Left kidney (tissue), 2 donors: ENCODE measurements around the gene TBL1X. TPM values are rescaled to one million over a fixed set of nuclear protein-coding genes. Genes with fewer than 3 reads are reported as not detected.

Experiments
- DNase-seq: peaks from one replicate; pipeline ENCODE4 v3.0.0-alpha.2; 2013
- polyA plus RNA-seq: library from polyadenylated mRNA; unstranded; fragments of 120-200 nt; gene quantifications from one replicate; pipeline ENCODE4 v1.2.1, GENCODE V29; 2013; ENCODE audit not compliant: insufficient read length

The TBL1X gene
- polyA plus RNA-seq, 1 donor: 26.8 TPM

- no peak for DNase-seq
These were observed 118.1 kb downstream of the TBL1X start for GRCh38 chrX:9582956-9583355.

DNA sequence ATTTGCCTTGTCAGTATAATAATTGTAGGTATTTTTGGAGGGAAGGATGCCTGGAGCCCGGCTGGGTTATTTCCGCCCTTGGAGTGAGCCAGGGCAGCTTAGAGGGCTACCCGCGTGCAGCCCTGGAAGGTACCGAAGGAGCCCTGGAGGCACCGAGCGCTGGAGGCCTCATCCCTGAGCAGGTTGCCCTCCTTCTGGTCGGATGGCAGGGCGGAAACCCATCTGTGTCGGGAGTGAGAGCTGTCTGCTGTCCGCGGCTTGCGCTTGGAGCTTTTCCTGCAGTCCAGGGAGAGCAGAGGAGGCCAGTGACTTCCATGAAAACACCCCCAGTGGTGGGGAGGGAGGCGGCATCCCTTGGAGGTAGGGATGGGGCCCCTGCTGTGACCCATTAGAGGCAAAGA, 122.1 kb downstream of the TBL1X start:
- DNase-seq: no peak

DNA sequence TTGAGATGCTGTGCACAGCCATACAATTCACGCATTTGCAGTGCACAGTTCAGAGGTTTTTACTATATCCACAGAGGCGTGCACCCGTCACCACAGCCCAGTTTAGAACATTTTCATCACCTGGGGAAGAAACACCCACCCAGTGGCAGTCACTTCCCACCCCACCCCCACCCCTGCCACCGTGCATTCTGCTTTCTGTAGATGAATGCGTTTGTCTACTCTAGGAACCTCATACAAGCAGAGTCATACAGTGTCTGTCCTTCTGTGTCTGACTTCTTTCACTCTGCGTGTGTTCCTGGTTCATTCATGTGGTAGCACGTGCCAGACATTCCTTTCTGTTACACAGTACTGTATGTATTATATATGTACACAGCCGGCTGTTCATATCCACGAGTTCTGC, 122.8 kb downstream of the TBL1X start:
- no peak for DNase-seq

GRCh38 chrX:9591496-9591895, 126.6 kb downstream of the TBL1X start:
- no peak for DNase-seq

DNA sequence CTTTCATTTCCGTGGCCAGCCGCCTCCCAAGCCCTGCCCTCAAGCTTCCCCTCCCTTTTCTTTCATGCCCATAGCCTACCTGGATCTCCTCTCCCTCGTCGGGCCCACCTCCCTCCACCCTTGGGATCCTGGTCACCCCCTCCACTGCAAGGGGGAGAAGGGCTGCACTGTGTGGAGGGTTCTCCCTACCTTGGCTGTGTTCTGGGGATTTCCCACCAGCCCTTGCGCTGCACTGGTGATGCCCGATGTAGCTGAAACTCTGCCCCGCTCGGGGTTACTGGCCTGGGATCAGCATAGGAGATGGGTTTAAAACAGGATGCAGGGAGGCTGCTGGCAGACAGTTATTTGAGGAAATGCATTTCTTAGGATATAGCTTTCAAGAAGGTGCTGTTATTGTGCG, 128.9 kb downstream of the TBL1X start:
- no peak for DNase-seq

DNA sequence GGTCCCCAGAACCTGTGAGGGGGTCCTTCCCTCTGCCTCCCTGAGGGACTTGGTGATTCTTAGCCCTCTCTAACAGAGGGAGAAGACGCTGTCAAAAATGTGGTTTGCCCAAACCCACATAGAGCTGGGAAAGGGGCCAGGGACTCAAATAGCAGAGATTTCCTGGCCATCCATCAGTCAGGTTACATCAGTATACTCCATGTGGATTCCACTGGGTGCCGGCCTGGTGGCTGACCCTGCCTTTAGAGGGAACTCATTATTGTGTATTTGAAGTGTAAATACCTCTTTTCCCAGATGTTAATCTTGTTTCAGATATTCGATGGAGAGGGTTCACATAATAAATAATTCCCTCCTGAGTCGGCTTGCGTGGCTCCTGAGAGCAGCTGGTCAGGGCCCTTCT, 130.3 kb downstream of the TBL1X start:
- no peak for DNase-seq

DNA sequence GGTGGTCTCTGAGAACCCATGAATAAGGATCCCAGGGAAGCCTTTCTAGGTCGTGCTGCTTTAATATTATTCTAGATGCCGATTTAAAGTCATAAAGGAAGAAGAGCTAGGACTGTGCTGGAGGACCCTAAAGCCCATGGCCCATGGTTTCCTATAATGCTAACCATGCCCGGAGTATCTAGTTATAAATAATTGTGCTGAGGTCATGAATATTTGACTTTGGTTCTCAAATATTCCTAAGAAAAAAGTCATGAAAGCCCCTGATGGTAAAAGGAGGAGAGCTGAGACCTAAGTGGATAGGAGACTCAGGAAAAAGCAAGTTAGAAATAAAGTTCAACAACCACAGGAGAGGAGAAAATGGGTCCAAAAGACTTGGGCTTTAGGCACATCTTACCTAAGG, 132.0 kb downstream of the TBL1X start:
- no peak for DNase-seq

DNA sequence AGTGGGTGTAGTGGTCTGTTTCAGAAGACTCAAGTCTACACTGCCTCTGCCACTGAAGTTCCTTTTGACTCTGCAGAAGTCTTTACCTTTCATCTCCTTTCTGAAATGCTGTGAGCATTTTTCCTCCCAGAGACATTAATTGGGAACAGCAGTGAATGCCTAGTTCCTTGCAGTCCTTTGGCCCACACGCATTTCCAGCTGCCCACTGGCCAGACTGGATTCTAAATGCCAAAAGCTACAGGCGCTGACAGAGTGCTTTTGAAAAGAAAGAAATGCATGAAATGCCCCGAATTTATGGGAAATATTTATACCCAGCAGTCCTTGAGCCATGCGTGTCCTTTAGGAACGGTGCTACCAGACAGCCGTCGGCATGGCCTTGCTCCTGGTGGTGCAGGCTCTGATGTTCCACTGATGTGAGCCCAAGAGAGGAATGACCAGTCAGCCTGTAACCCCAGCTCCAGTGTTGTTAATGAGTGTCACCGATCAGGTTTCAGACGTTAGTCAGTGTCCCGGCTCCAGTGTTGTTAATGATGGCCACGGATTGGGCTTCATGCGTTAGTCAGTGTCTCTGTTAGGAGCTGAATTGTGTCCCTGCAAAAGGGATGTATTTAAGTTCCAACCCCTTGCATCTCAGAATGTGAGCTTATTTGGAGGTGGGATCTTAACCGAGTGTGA, 132.6 kb downstream of the TBL1X start:
- DNase-seq: no peak

DNA sequence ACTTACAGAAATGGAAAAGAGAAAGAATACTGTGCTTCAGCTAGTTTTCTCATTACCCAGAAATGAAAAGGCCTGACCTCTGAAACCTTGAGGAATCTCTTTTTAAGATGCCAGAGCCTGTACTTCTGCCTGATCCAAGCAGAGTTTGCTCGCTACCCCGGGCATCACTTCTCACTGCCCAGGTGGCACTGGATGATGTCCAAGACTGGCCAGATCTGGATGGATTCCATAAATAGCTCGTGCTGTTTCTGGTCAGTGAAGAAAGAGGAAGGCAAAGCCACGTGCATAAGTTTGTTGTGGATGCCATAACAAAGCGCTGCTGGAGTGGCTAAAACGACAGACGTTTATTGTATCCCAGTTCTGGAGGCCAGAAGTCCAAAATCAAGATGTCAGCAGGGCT, 133.5 kb downstream of the TBL1X start:
- no peak for DNase-seq

DNA sequence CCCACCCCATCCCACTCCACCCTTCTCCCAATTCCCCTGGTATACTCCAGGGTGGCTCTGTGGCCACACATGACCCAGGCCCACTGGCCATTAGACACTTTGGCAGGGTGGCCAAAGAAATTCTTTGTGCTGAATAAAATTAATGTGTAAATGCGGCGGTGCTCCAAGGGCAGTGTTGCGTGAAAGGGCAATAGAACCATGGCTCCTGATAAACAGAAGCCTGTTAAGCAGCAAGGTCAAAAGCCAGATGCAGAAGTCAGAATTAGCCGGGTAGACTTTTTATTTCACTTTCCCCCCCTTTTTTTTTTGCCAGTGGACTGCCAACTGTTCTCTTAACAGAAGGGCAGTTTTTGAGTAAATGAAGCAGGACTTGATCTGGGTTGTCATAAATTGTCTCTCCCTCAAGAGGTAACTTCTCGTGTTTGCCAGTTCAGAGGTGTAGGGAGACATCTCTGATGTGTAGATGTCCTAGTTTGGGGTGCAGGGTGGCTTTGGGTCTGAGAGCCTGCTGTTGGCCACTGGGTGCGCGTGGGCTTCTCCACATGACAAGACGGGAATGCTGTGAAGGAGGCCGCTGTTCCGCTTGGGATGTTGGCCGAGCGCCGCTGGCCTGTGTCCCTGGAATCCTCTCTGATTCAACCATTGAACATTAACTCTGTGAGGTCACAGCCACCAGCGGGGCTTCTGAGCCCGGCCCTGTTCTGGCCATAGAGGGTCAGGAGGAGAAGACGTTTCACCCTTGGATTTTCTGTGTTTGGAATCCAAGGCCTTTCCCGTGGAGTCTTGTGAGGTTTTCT, 139.5 kb downstream of the TBL1X start:
- DNase-seq: no peak

- DNase-seq: no peak
These were observed 140.0 kb downstream of the TBL1X start for GRCh38 chrX:9604908-9605306.

- no peak for DNase-seq
These were observed 140.6 kb downstream of the TBL1X start for GRCh38 chrX:9605484-9605883.

GRCh38 chrX:9606971-9607370, 142.1 kb downstream of the TBL1X start:
- no peak for DNase-seq

- DNase-seq: no peak
These were observed 144.6 kb downstream of the TBL1X start for GRCh38 chrX:9609499-9609898.

- no peak for DNase-seq
These were observed 145.1 kb downstream of the TBL1X start for GRCh38 chrX:9609987-9610386.

DNA sequence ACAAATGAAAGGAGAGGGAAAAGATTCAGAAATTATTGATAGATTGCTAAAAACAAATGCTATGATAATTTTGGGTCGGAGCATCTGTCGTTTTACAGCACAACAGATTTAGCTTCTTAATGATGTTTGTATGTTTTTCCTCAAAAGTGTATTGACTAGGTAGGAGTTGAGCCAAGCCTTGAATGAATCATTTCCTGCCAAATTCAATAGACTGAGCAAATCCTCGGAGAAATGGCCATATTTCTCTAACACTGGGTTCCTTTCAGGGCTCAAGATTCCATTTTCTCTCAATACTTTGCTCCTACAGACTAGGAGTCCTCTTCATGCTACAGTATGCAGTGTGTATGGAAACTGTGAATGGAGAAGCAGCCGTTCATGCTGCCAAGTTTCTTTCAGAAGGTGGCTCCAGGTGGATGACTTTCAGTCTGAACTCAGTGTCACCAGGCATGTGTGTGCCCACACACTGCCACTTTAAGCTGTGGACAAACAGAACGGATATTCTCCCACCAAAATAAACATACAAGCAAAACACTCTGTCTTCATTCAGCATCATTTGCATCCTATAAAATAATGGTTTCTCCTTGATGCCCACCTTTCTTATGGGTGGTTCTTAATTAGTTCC, 146.0 kb downstream of the TBL1X start:
- DNase-seq: no peak

- DNase-seq: no peak
These were observed 146.7 kb downstream of the TBL1X start for GRCh38 chrX:9611436-9612145.

DNA sequence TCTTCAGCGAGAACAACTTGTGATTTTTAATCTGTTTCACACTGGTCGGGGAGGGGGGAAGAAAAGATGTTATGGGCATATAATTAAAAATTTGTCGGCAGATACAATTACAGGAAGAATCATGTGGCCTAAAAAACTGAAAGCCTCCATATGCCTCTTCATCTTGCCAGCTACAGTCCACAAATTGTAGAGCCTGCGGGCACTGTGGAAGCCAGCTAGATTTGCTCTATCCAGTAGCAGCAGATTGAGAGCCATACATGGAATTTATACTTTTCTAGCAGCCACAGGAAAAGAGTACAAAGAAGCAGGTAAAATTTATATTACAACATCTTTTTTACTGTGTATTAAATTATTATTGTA, 147.3 kb downstream of the TBL1X start:
- DNase-seq: no peak

DNA sequence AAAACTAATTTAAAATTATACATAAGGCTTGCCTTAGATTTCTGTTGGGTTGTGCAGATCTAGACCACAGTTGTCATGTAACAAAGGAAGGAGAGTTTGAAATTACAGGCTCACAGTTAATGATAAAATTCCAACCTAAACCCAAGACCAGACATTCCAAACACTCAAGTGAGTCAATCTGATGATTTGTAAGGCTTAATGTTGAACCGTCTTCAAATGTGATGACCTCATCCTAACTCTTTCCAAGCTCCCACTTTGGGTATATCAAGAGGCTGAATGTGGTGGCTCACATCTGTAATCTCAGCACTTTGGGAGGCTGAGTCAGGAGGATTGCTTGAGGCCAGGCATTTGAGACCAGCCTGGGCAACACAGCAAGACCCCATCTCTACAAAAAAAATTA, 149.2 kb downstream of the TBL1X start:
- DNase-seq: no peak

DNA sequence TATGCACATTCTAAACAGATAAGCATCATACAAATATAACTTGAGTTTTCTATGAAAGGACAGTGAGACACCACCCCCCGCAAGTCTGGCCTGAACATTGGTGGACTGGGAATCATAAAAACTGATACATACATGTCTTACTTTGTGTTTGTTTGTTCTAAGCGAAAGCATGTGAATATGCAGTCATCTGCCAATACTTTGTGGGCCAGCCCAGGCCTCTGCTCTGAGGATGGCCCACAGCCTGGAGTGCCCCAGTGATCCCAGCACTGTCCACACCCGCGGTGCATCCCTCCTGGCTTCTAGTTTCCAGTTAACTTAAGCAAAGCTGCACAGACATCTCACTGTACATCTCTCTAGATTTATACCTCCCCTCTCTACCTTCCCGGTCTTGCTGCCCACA, 154.3 kb downstream of the TBL1X start:
- no peak for DNase-seq

- no peak for DNase-seq
These were observed 154.7 kb downstream of the TBL1X start for GRCh38 chrX:9619581-9619980.

GRCh38 chrX:9622128-9622527, 157.3 kb downstream of the TBL1X start:
- DNase-seq: no peak

- DNase-seq: no peak
These were observed 161.5 kb downstream of the TBL1X start for GRCh38 chrX:9626379-9626778.
